Mesenchymal stem cell (in vitro differentiated cells and primary cell): ENCODE measurements around the gene SETMAR.

Experiments used
- DNase-seq: peaks from one replicate; pipeline ENCODE4 v3.0.0-alpha.2; 2013
- H2AFZ ChIP-seq: one replicate; pipeline ENCODE4 v1.6.1; 2013; ENCODE audit warnings: low read depth, mild to moderate bottlenecking, control low read depth, inconsistent platforms, low read length, moderate library complexity
- H2AK5ac ChIP-seq: 2 replicates; pipeline ENCODE4 v1.6.1; 2013; ENCODE audit warnings: low read length, moderate library complexity, mild to moderate bottlenecking, inconsistent platforms; ENCODE audit not compliant: severe bottlenecking
- H2BK120ac ChIP-seq: one replicate; pipeline ENCODE4 v1.6.1; 2013; ENCODE audit warnings: low read depth, mild to moderate bottlenecking, inconsistent platforms, low read length, moderate library complexity
- H2BK12ac ChIP-seq, 2 experiments: one replicate each; pipeline ENCODE4 v1.6.1; 2013; ENCODE audit warnings: inconsistent platforms in 2 of 2, low read length in 2 of 2, mild to moderate bottlenecking in 2 of 2, moderate library complexity in 2 of 2, control low read depth in 1 of 2
- H2BK15ac ChIP-seq: one replicate; pipeline ENCODE4 v1.6.1; 2013; ENCODE audit warnings: mild to moderate bottlenecking, low read depth, inconsistent platforms; ENCODE audit not compliant: poor library complexity, severe bottlenecking
- H2BK5ac ChIP-seq: 2 replicates; pipeline ENCODE4 v1.6.1; 2013; ENCODE audit warnings: low read depth, mild to moderate bottlenecking, low read length, control low read depth, inconsistent platforms; ENCODE audit not compliant: poor library complexity, severe bottlenecking
- H3K14ac ChIP-seq, 2 experiments: one replicate each; pipeline ENCODE4 v1.6.1; 2013; ENCODE audit warnings: inconsistent platforms in 2 of 2, low read length in 2 of 2, control low read depth in 1 of 2, mild to moderate bottlenecking in 1 of 2, moderate library complexity in 1 of 2
- H3K18ac ChIP-seq, 2 experiments: one replicate each; pipeline ENCODE4 v1.6.1; 2013; ENCODE audit warnings: inconsistent platforms in 2 of 2, low read length in 2 of 2, control low read depth in 1 of 2, low read depth in 1 of 2, mild to moderate bottlenecking in 1 of 2
- H3K23ac ChIP-seq, 2 experiments: one replicate each; pipeline ENCODE4 v1.6.1; 2013; ENCODE audit warnings: inconsistent platforms in 2 of 2, low read length in 2 of 2, mild to moderate bottlenecking in 2 of 2, moderate library complexity in 2 of 2, control low read depth in 1 of 2
- H3K27ac ChIP-seq: 2 replicates; pipeline ENCODE4 v1.5.1; 2013; ENCODE audit warnings: mild to moderate bottlenecking, moderate library complexity, low read length, control low read depth, inconsistent platforms; ENCODE audit not compliant: poor library complexity, severe bottlenecking
- H3K27me3 ChIP-seq, 2 experiments: 2 replicates each; pipeline versions ENCODE4 v1.6.1 to v1.7.0; 2013; ENCODE audit warnings: low read length in 2 of 2, mild to moderate bottlenecking in 2 of 2, moderate library complexity in 2 of 2, control low read depth in 1 of 2, inconsistent platforms in 1 of 2; ENCODE audit not compliant: control insufficient read depth in 1 of 2, insufficient read depth in 1 of 2
- H3K36me3 ChIP-seq, 2 experiments: 2 replicates each; pipeline versions ENCODE4 v1.6.1 to v1.7.0; 2013; ENCODE audit warnings: low read length in 2 of 2, control low read depth in 1 of 2, inconsistent platforms in 1 of 2, low read depth in 1 of 2, mild to moderate bottlenecking in 1 of 2; ENCODE audit not compliant: insufficient read depth in 2 of 2, control insufficient read depth in 1 of 2
- H3K4ac ChIP-seq, 2 experiments: one replicate each; pipeline ENCODE4 v1.6.1; 2013; ENCODE audit warnings: inconsistent platforms in 2 of 2, low read length in 2 of 2, mild to moderate bottlenecking in 2 of 2, moderate library complexity in 2 of 2, control low read depth in 1 of 2, low read depth in 1 of 2
- H3K4me1 ChIP-seq: 2 replicates; pipeline ENCODE4 v1.6.1; 2013; ENCODE audit warnings: low read depth, low read length, control low read depth; ENCODE audit not compliant: control insufficient read depth, insufficient read depth
- H3K4me2 ChIP-seq: 2 replicates; pipeline ENCODE4 v1.6.1; 2013; ENCODE audit warnings: low read length, mild to moderate bottlenecking, inconsistent platforms; ENCODE audit not compliant: poor library complexity, severe bottlenecking
- H3K4me3 ChIP-seq, 2 experiments: 2 replicates each; pipeline versions ENCODE4 v1.5.1 to v1.7.0; 2013; ENCODE audit warnings: low read length in 2 of 2, mild to moderate bottlenecking in 2 of 2, control low read depth in 1 of 2, low read depth in 1 of 2; ENCODE audit not compliant: insufficient read depth in 1 of 2
- H3K79me1 ChIP-seq: replicated peaks from 2 replicates; pipeline ENCODE4 v1.6.1; 2013; ENCODE audit warnings: mild to moderate bottlenecking, control low read depth, low read length, inconsistent platforms; ENCODE audit not compliant: poor library complexity, severe bottlenecking
- H3K9ac ChIP-seq: 2 replicates; pipeline ENCODE4 v1.7.0; 2013; ENCODE audit warnings: mild to moderate bottlenecking, low read length, moderate library complexity
- H3K9me3 ChIP-seq: 2 replicates; pipeline ENCODE4 v1.7.0; 2013; ENCODE audit warnings: mild to moderate bottlenecking, low read length; ENCODE audit not compliant: control insufficient read depth
- H4K8ac ChIP-seq: one replicate; pipeline ENCODE4 v1.6.1; 2013; ENCODE audit warnings: inconsistent platforms, mild to moderate bottlenecking, low read length, moderate library complexity
- H4K91ac ChIP-seq: one replicate; pipeline ENCODE4 v1.6.1; 2013; ENCODE audit warnings: mild to moderate bottlenecking, low read length, inconsistent platforms
- WGBS: methylation state at CpG from one replicate; pipeline ENCODE4 v1.1.7; 2013; ENCODE audit warnings: mixed read lengths; 5-methylcytosine and 5-hydroxymethylcytosine counted together

Gene SETMAR

DNA sequence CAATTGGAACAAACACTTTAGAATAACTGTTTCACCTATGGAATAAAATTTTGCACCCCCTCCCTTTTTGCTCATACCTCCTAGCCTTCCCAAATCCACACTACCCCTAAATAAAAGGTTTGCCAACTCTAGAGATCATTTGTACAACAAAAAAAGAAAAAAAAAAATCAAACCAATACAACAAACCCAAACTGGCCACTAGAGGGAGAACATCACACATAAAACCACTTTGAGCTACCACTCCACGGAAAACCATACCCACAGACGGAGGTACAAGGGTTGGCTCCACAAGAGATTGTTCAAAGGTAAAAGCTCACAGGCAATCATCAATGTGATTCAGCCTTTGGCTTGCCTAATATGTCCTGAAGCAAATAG, 47.6 kb downstream of the SETMAR start:
- Histone ChIP-seq H3K18ac (no peak overlapping the region), H2AFZ (no peak overlapping the region), H3K79me1 (no peaks in the 10 kb centered on the region), H3K9ac (peak overlapping the region; percentile 91), H3K4me1 (peaks cover 2% of the 10 kb centered on the region), H4K91ac (no peak overlapping the region), H3K4ac (no peak overlapping the region), H3K14ac (no peak overlapping the region), H2AK5ac (no peak overlapping the region), H3K23ac (no peak overlapping the region), H2BK12ac (no peak overlapping the region), H4K8ac (no peak overlapping the region), H3K4me3 (peak overlapping the region in 1 of 2 experiments; percentile 71), H3K36me3 (no peaks in the 10 kb centered on the region), H3K4me2 (no peak overlapping the region), H3K27ac (no peak overlapping the region), H3K27me3 (no peaks in the 10 kb centered on the region), H2BK120ac (no peak overlapping the region), H2BK5ac (no peak overlapping the region), H3K9me3 (no peaks in the 10 kb centered on the region), H2BK15ac (no peak overlapping the region)
- WGBS = 7% methylated on average over 2 of the region's 2 CpGs
- peak; percentile 68 for DNase-seq

DNA sequence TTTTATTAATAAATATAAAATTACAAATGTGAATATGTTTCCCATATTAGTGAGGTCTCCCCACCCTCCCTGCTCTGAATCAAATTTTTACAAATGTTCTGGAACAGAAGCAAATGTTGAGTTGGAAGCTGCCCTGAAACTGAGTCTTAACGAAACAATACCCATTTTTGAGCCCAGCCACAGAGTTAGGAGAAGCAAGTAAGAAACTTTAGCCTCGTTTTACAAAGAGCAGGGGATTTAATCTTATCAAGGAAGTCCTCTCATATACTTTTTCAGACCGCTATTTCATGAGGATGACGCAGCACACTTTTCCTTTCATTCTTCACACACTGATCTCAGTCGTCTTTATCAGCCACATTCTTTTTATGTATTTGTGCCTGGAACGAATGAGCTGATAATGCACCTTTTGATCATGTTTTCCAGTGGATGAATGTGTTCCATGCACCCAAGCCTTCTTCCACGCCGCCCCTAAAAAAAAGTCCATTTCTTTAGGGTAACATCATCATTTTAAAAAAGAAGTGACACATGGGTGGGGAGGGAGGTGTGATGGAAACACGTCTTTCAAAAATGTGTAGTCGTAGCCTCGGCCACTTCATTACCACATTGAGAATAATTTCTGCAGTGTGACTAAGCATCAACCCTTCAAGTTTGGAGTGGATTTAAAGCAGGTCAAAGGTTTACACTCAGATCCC, 48.1 kb downstream of the SETMAR start:
- H3K18ac ChIP-seq = no peak overlapping the region
- H3K4me1 ChIP-seq = peaks cover 3% of the 10 kb centered on the region
- H3K36me3 ChIP-seq = no peaks in the 10 kb centered on the region

GRCh38 chr3:4351872-4352271, 48.7 kb downstream of the SETMAR start:
- H3K4me1 ChIP-seq = peaks cover 5% of the 10 kb centered on the region
- no peak overlapping the region for H3K23ac ChIP-seq
- WGBS = 95% methylated on average over 4 of the region's 4 CpGs

More for the DNA sequence above, 48.1 kb downstream of the SETMAR start:
- no peak overlapping the region for H4K91ac ChIP-seq
- H2AFZ ChIP-seq = no peak overlapping the region
- H3K79me1 ChIP-seq = no peaks in the 10 kb centered on the region
- no peak overlapping the region for H2BK12ac ChIP-seq
- no peak overlapping the region for H3K4me2 ChIP-seq
- WGBS = 83% methylated on average over 8 of the region's 11 CpGs
- H3K4me3 ChIP-seq = peak overlapping the region in 1 of 2 experiments; percentile 71
- no peak overlapping the region for H3K27ac ChIP-seq
- H3K4ac ChIP-seq = no peak overlapping the region
- H3K14ac ChIP-seq = no peak overlapping the region
- DNase-seq = peak; percentile 23
- no peak overlapping the region for H3K23ac ChIP-seq
- H2BK5ac ChIP-seq = no peak overlapping the region
- H3K9ac ChIP-seq = peak overlapping the region; percentile 91
- no peak overlapping the region for H4K8ac ChIP-seq
- H2BK15ac ChIP-seq = no peak overlapping the region
- H3K27me3 ChIP-seq = no peaks in the 10 kb centered on the region
- H2AK5ac ChIP-seq = no peak overlapping the region
- H3K9me3 ChIP-seq = no peaks in the 10 kb centered on the region
- no peak overlapping the region for H2BK120ac ChIP-seq

DNA sequence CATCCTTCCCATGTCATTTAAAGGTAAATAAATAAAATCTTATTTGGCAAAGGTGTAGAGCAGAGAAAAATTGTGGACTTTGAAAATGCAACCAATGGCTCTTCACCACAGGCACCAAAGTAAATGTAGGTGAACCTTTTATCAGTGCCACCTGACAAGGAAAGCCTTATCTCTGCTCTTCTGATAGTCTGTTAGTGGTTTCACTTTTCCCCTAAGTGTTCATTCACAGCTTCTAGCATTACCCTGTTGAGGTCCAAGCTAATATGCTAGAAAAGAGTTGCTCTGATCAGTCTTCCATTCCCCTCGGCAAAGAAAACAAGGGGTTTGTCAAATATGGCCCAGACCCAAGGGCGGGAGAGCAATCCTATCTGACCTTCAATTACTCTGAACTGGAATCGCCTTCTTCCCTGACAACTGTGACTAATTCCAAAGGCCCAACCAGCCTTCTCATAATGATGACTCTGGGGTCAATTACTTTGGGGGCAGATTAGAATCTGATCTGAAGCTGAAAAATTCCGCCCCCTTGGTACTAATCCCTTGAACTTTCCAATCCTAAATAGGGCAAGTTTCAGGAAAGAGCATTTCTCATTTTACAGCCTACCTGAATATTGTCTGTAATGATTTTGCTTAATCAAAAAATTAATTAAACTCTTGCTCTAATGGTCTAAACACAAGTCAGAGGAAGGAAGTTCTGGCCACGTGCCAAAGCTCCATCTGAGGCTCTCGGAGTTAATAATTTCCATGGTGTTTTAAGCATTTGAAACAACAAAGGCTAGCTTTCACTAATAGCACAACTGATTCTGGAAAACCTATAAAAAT, 52.4 kb downstream of the SETMAR start:
- DNase-seq = no peak
- Histone ChIP-seq H4K8ac (no peak overlapping the region), H3K9me3 (no peaks in the 10 kb centered on the region), H2BK15ac (no peak overlapping the region), H3K4me2 (no peak overlapping the region), H2BK12ac (no peak overlapping the region), H2BK120ac (no peak overlapping the region), H3K36me3 (no peaks in the 10 kb centered on the region), H2BK5ac (no peak overlapping the region), H3K27ac (peak overlapping the region; percentile 52), H3K27me3 (no peaks in the 10 kb centered on the region), H3K4me3 (no peak overlapping the region), H3K79me1 (no peaks in the 10 kb centered on the region), H3K9ac (no peak overlapping the region), H3K4me1 (peaks cover 5% of the 10 kb centered on the region), H2AK5ac (no peak overlapping the region), H2AFZ (no peak overlapping the region), H3K23ac (no peak overlapping the region), H3K4ac (no peak overlapping the region), H3K14ac (no peak overlapping the region), H3K18ac (no peak overlapping the region), H4K91ac (no peak overlapping the region)
- WGBS = 85% methylated on average over 5 of the region's 6 CpGs

More at GRCh38 chr3:4351872-4352271, 48.7 kb downstream of the SETMAR start:
- no peak overlapping the region for H2BK15ac ChIP-seq
- H3K36me3 ChIP-seq = no peaks in the 10 kb centered on the region
- no peak overlapping the region for H2AK5ac ChIP-seq
- H3K79me1 ChIP-seq = no peaks in the 10 kb centered on the region
- H4K8ac ChIP-seq = no peak overlapping the region
- H3K4me3 ChIP-seq = no peak overlapping the region
- no peak overlapping the region for H3K27ac ChIP-seq
- peak overlapping the region; percentile 91 for H3K9ac ChIP-seq
- no peaks in the 10 kb centered on the region for H3K27me3 ChIP-seq
- no peak overlapping the region for H3K4ac ChIP-seq
- DNase-seq = no peak
- no peaks in the 10 kb centered on the region for H3K9me3 ChIP-seq
- H3K18ac ChIP-seq = no peak overlapping the region
- no peak overlapping the region for H3K14ac ChIP-seq
- H2AFZ ChIP-seq = no peak overlapping the region
- H2BK5ac ChIP-seq = no peak overlapping the region
- no peak overlapping the region for H4K91ac ChIP-seq
- no peak overlapping the region for H2BK120ac ChIP-seq
- no peak overlapping the region for H3K4me2 ChIP-seq
- H2BK12ac ChIP-seq = no peak overlapping the region
